Measurements from ENCODE around the gene TLE1.
A peak's percentile ranks its signal among the peaks of the same experiment; 100 is the strongest.

The TLE1 gene

DNA sequence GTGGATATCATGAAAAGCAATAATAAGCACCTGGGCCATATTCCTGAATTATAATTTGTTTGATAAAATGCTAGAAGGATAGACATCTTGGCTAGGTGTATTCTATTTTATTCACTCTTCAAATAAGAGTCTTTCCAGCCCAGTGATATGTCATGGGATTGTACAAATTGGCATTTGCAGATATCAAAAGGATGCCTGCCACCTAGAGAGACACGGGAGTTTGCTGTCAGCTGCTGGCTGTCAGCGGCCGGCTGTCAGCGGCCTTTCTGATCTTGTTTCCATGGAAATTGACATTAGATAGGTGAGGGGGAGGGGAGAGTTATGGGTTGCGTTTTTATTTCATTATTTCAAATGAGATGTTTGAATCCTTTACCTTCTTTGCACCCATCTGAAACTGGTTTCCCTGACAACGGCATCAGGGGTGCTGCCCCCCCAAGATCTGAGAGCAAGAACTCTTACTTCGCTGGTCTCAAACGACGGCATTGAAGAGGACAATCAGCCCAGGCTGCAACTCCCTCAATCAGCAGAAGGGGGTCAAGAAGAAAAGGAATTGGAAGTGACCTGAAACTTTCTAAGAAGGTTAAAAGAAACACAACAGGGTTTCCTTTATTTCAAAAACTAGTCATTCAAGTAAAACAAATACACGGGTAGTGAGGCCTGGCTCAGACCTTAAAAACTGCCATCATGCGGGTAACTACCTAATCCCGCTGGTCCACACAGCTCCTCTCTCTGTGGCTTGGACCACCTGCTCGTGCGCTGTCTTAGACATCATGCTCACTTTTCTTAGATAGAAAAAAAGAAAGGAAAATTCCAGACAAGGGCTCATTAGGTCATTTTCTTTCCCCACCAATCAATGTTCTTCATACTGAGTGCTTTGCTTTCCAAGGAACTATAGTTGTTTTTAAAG lies 115.7 kb downstream of the TLE1 start:
- no peak for DNase-seq

DNA sequence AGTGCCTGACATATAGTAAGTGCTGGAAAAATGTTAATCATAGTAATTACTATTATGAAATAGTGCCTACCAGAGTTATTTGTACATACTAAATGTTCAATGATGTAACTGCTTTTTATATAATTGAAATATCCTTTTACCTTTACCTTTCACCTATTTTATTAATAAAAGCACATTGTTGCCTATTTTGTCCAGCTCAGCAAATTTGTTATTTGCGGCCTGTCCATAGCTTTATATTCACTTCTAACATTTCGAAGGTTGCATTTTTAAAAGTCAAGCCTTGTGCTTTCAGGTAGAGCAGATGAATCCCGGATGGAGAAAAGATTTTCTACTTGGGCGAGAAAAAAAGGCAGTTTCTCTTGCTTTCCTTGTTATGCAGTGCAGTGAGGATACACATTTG lies 119.3 kb downstream of the TLE1 start:
- DNase-seq, result no peak

DNA sequence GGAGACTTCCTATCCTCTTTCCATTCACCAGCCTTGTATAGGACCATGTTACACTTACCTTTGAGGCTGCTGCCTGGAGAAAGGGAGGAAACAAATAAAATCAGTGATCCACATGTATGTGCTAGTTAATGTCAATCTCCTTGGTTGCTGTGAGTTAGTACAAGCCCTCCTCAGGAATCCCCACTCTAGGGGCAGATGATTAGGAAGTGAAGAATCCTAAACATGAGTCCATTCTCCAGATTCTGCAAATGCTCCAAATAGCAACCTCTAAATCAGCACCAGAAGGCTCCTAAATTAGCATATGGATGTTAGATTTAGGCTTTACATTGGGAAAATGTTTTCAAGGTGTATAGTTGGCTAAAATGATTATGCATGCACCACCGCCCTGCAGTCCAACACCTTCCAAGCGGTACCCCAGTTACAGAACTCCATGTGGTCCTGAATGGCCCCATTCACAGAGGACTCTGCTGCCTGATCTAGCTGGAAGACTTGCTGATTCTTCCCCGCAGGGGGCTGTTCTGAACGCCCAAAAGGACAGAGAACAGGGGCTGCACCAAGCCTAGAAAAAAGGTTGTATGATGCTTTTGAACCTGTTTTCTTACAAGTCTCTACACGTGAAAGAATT lies 123.2 kb downstream of the TLE1 start:
- DNase-seq, result no peak

DNA sequence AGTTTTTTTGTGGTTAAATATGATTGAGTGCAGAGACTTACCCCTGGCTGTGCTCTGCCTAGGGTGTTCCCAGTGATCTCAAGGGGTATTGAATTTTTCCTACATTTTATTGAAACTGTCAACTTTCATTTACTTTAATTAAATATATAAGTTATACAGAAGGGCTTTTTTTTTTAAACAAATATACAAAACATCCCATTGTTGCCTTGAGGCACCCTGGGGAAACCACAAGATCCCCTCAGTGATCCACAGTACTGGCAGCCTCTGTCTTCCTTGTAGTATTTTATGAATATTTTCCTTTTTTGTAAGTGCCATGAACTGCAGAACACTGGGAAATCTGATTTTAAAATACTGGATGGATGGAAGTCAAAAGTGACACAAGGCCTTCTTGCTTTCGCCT lies 123.7 kb downstream of the TLE1 start:
- DNase-seq, result no peak

DNA sequence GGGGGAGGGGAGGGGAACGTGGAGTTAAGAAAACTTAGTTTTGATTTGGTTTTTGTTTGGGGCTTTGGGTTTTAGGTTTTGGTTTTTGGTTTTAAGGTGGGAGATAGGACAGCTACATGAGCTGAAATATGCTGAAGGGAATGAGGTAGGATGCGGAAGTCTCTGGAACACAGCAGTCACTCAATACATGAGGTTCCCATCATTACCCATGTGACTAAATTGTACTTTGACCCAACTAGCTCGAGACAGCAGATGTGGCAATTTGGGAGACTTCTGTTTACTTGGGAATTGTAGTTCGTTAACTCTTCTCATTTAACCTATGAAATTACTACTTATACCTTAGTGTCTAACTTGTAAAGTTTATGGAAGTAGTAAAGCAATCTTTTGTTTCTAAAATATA lies 124.2 kb downstream of the TLE1 start:
- no peak for DNase-seq

DNA sequence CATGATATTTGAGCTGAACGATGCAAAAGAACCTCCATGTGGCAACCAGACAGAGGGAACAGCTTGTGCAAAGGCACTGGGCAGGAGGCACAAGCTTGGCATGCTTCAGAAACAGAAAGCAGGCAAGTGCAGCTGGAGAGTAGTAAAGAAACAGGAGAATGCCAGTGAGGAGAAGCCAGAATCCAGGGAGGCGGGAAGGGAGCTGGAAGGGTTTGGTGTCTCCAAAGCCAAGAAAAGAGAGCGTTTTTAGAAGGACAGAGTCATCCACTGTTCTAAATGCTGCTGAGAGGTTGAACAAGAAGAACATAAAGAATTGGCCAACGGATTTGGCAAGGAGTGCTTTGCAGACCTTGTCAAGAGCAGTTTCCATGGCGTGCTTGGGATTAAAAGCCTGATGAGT lies 124.7 kb downstream of the TLE1 start:
- DNase-seq, result no peak

DNA sequence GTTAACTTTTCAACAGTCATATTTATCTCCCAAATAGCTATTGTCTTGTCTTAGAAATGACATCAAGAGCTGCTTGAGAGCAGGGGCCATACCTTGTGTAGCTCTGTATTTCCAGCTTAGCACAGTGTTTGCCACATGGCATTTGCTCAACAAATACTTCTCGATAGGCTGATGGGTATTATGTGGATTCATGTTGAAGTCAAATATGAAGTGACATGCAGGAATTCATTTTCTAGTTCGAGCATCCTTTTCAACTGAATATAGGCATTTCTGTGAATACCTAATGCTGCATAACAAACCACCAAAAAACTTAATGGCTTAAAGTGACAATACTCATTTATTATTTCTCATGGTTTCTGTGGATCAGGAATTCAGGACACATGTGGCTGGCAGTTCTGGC lies 125.6 kb downstream of the TLE1 start:
- no peak for DNase-seq

DNA sequence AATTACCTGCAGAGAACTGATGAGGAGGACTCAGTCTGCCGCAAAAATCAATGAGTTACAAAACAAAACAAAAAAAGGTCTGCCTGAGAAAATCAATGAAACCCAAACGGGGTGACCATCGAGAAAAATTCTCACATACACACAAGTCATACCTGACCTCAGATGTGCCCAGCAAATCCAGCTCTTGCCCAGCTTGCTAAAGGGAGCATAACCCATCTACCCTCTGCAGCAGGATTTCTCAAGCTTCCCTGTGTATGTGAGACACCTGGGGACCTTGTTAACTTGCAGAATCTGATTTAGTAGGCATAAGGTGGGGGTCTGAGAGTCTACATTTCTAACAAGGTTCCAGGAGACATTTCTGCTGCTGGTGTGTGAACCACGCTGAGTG lies 126.3 kb downstream of the TLE1 start:
- no peak for DNase-seq

DNA sequence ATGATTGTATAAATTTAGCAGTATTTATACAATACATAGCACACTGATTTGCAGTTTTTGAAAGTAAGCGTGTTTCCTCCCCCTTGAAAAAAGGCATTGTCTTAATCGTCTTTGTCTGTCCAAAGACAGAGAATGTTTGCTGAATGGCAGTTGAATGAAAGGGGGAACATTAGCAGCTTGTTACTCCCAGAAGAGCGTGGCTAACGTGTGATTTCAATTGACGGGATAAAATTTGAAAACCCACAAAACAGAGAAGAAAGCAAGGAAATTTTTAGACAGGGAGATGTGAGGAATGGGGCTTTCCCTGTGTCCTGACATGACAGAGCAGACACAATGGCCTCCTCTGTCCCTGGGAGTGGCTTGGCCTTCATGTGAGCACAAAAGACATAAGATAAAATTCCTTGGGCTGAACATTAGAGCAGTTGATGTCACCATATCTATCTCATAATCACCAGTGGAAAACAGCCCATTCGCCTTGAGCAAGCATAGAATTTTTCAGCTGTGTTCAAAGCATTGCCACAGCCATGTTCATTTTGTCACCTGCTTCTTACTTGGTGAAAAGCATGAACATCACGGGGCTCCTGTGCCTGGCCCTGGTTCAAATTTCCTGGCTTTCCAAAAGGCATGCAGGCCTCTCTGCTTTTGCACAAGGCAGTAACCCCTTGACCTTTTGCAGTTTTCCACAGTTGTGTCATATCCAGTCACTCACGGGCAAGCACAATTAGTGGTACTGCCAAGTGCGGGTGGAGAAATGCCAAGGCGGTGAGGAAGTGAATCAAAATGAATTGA lies 126.9 kb downstream of the TLE1 start:
- DNase-seq, result no peak

DNA sequence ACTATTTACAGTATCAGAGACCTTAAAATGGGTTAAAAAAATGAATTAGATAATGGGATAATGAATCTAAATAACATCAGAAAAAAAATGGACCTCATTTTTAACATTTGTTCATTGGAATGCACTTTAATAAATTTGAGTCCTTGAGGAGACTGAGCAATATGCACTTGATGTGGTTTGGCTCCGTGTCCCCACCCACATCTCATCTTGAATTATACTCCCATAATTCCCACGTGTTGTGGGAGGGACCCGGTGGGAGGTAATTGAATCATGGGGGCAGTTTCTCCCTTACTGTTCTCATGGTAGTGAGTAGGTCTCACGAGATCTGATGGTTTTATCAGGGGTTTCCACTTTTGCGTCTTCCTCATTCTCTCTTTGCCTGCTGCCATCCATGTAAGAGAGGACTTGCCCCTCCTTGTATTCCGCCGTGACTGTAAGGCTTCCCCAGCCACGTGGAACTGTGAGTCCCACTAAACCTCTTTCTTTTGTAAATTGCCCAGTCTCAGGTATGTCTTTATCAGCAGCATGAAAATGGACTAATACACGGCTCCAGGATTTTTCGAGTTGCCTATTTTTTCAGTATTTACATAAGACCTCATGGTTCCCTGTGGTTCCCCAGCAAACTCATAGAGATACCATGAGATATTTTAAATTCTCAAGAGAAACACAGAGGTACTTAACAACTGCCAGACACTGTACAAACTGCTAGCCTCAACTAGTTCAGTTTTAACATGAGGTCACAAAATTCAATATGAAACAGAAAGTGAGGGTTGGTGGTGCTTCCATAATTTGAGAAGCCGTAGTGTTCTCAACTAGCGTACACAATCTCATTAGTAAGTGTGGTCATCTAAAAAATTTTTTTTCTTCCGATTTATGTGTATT lies 128.3 kb downstream of the TLE1 start:
- DNase-seq, result no peak

DNA sequence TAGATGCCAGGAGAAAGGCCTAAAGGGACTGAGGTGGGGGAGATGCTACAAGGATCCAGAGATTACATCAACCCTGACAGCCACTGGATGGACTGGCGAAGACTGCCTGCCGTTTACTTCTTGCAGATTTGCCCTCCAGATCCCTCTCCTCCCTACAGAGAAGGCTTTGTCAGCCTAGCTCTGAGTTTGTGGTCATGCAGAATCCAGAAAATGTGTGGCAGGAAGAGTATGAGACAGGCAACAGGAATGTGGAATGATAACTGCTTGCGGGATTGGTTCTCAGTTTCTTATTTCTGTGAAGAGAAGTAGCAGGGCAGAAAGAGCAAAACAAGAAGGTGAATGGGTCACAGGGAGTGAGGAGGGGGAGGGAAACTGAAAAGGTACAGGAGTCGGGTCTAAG lies 129.6 kb downstream of the TLE1 start:
- no peak for DNase-seq

DNA sequence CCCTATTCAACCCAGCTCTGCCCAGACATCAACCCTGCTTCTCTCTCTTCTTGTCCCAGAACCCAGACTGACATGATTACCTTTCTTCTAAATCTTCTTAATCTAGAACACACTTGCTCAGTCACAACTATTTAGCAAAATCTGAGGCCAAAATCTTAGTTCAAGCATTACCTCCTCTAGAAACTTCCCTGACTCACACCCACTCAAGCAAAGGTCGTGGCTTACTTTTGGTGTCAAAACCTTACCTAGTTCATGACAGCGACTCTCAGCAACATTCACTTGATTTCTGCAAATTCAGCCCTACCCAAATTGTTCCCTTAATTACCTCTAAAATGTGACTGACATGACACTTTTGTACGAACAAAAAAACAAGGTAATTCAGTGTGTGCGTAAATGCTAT lies 130.2 kb downstream of the TLE1 start:
- no peak for DNase-seq

DNA sequence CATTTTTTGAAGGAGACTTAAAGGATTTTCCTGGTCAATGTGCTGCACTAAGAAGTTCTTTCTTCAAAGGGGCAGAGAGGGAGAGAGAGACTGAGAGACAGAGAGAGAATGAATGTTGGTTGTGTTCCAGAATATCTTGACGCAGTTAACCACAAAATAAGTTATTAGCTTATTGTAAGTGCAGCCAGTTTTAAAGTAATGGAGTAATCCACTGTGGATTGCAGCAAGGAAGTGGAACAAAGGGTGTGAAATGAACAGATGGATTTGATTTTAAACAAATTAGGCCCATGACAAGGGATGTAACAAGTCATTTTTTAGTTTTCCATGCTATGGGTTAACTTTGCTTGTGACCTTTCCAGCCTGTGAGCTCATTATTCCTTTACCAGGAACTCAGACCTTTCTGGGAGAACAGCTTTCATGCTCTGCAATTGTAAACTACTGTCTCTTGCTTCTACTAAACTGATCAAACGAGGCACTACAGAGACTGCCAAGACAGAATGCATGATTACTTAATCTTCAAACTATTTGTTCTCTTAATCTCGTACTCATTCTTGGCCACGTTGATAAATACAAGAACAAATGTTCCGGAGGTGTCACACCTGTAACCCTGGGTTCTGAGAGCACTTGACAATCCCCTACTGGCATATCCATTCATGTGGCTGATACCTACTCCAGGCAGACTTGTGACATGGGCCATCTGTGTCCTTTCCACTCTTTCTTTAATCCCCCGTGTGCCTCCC lies 131.1 kb downstream of the TLE1 start:
- peak; percentile 3 for DNase-seq

DNA sequence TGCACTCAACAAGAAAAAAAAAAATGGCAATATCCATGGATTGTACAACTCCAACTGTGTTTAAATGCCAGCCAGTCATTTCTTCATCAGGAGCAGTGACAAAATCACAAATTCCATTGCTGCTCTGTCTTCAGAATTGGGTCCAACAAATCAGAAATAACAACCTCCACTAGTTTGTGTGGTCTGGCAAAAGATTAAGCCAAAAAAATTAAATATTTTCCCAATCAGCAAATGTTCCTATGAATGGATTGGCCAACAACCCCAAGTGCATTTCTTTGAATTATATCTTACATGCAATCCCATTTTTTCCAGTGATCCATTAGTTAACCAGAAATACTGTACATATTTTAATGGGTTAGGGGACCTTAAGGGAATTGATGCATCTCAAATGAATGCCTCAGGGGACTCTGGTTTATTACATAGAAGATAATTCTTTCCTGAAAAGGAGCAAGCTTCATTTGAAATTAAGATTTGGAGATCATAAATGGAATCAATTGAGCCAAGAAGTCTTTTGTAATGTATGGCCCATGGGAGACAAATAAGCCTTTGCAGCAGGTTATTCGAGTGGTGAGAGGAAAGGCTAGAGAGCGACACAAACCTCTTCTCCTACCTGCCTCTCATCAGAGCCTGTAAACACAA lies 131.8 kb downstream of the TLE1 start:
- peak; percentile 40 for DNase-seq

DNA sequence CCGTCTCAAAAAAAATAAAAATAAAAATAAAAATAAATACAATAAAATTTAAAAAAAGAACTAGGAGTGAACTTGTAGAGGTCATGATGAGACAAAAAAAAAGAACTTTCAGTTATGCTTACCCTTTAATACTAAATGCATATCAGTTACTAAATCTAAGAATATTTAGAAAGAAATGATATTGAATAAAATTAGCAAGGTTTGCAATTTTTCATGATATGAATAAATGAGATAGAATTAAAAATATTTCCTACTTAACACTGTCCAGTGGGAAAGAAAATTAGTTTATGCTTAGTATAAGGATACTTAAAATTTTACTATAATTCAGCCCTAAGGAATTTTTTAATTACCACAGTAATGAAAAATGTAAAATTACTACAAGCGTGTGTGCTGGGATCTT lies 132.4 kb downstream of the TLE1 start:
- DNase-seq, result no peak

DNA sequence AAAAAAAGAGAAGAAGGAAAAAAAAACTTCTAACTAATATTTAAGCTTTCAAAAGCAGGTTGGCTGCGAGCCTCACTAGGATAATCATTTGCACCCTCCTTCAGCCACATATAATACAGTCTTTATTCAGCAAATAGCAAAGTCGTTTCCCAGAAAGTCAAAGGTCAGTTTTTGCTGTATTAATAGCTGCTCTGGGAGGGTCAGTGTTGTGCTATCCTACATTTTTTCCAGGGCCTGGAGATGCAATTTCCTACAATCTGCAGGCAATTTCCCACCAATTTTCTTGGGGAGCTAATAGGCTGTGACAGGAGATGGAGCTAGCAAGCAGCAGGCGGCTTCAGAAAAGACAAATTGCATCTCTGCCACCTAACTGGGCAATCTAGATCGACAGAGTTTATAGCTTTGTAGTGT lies 136.8 kb downstream of the TLE1 start:
- DNase-seq, result no peak

DNA sequence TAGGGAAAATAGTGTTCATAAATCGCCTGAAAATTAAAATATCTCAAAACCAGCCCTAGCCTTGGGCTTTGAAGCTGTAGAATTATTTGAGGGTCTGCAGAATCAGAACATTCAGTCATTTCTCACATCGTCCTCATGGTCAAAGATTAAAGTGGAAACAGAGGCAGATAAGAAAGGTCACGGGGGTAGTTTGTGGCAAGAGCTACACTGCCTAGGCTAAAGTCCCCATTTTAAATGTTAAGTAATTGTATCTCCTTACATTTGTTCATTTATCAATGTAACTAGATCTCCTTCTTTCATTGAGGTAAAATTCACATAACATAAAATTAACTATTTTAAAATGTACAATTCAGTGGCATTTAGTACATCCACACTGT lies 139.2 kb downstream of the TLE1 start:
- no peak for DNase-seq

DNA sequence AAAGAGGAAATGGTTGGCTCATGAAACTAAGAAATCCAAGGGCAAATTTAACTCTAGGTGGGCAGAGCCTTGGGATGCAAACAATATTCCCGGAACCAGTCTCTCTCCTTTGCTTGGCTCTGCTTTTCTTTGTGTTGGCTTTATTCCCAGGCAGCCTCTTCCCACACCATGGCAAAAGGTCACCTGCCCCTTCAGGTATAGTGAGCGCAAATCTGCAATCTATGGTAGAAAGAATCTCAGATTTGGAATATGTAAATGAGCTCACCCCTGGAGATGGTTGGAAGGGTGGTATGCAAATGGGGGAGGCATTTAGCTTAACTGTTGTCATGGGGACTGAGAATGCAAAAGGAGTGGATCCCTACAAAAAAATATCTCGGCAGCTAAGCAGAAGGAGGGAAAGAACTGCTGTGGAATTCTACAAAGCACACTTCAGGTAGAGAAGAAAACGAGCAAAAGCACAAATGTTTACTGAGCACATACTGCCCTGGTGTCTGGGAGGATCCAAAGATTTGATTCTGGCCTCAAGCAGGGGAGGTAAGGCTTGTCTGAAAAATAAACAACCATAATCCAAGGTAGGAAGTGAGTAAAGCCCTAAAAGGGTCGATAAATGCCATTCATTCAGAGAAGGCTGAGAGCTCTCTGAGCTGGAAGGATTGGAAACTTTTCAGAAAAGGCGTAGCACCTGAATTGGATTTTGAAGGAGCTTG lies 139.7 kb downstream of the TLE1 start:
- no peak for DNase-seq

DNA sequence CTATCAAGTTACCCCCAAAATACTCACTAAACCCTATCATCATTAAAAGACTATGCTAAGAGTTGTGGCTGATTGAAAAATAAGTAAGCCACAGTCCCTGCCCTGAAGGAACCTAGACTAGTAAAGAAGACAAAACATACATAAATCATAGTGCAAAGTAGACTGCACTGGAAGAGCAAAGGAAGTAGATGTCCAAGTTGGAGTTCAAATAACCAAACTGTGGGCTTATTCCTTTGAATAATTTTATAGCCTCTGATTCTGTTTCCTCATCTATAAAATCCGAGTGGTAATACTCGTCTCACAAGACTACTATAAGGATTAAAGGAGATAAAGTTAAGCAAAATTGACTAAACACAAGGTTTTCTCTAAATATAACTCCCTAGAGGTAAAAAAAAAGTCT lies 140.4 kb downstream of the TLE1 start:
- DNase-seq, result no peak

DNA sequence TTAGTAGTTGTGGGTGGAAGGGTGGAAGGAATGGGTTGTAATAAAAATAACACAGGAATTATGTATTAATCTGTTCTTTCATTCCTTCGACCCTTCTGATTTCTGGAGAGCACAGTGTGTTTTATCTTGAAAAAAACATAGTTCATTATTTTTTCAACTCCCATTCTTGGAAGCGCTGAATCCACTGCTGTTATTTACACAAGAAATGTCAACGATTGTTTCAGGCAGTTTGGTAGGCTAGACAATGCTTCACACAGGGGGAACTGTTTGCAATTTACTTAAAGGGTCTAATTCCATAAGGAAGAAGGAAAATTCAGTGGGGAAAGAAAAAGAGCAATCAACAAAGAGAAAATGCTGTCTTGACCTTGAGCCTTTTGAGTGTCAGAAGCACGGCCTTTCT lies 142.9 kb downstream of the TLE1 start:
- no peak for DNase-seq

DNA sequence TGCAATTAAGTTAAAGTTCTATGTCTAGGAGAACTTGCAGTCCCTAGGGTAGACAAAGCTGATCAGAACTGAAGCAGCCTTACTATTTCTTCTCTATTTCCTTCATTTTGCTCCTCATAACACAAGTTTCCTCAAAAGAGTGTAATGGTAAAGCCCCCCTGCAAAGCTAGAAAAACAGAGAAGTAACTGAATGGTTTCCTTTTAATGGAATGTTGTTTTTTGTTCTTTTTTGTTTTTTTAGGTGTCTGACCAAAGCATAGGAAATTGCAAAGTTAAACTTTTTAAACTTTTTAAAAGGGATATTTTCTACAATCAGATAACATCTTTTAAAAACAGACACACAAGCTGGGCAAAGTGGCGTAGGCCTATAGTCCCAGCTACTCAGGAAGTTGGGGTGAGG lies 145.7 kb downstream of the TLE1 start:
- DNase-seq, result no peak

Measured in DMS79 (cell line).